Transverse colon (tissue), 3 donors: ENCODE measurements around the gene AGAP1.

Experiments
- CTCF ChIP-seq, 5 experiments: fragments of 200-600 bp in 3 of 5; fragments of 450-650 bp in 2 of 5; sonication (generic) in 3 of 5; IDR thresholded peaks; 1 replicate in 2 of 5; 2 replicates in 3 of 5; pipeline ENCODE4 v1.5.1; 2016 to 2017; ENCODE audit warnings: antibody characterized with exemption in 5 of 5, inconsistent platforms in 3 of 5, mild to moderate bottlenecking in 2 of 5, moderate library complexity in 1 of 5
- POLR2A ChIP-seq: fragments of 450-650 bp; IDR thresholded peaks from one replicate; pipeline ENCODE4 v1.6.1; 2016; ENCODE audit warnings: antibody characterized with exemption, mild to moderate bottlenecking, moderate library complexity

- TF ChIP-seq POLR2A (no peak), CTCF (IDR thresholded peaks at IDR 0.05) (no peak)
These were observed 210.0 kb downstream of the AGAP1 start for GRCh38 chr2:235703711-235704295.
